HuH-7 (cell line): ENCODE data around the gene CYP39A1.
A peak's percentile ranks its signal among the peaks of the same experiment; 100 is the strongest.
"Not testable (repeated sequence)": the region's sequence is repeated elsewhere in the genome, so short reads cannot be mapped to it uniquely, and the experiment has no call there.

Experiments used
- DNase-seq: peaks from one replicate; pipeline ENCODE4 v3.0.0; 2011; ENCODE audit warnings: low spot score

Gene CYP39A1

GRCh38 chr6:46648869-46649492, 3.6 kb downstream of the CYP39A1 start:
- DNase-seq = no peak

- not testable (repeated sequence) for DNase-seq
Measured at GRCh38 chr6:46648108-46648507, 4.5 kb downstream of the CYP39A1 start.

GRCh38 chr6:46645265-46645664, 7.4 kb downstream of the CYP39A1 start:
- DNase-seq = no peak

GRCh38 chr6:46642928-46643751, 9.5 kb downstream of the CYP39A1 start:
- DNase-seq = no peak

- no peak for DNase-seq
Measured at GRCh38 chr6:46638650-46639049, 14.0 kb downstream of the CYP39A1 start.

GRCh38 chr6:46637933-46638332, 14.7 kb downstream of the CYP39A1 start:
- DNase-seq = no peak

GRCh38 chr6:46637145-46637544, 15.5 kb downstream of the CYP39A1 start:
- no peak for DNase-seq

- DNase-seq = no peak
Measured at GRCh38 chr6:46635462-46635861, 17.2 kb downstream of the CYP39A1 start.

GRCh38 chr6:46632053-46632452, 20.6 kb downstream of the CYP39A1 start:
- DNase-seq = no peak

GRCh38 chr6:46629691-46630090, 22.9 kb downstream of the CYP39A1 start:
- no peak for DNase-seq

- DNase-seq = no peak
Measured at GRCh38 chr6:46628976-46629375, 23.6 kb downstream of the CYP39A1 start.

- no peak for DNase-seq
Measured at GRCh38 chr6:46628498-46628897, 24.1 kb downstream of the CYP39A1 start.

- DNase-seq = no peak
Measured at GRCh38 chr6:46626976-46627375, 25.6 kb downstream of the CYP39A1 start.

GRCh38 chr6:46626228-46626909, 26.2 kb downstream of the CYP39A1 start:
- no peak for DNase-seq

- no peak for DNase-seq
Measured at GRCh38 chr6:46618726-46619125, 33.9 kb downstream of the CYP39A1 start.

GRCh38 chr6:46612645-46613044, 40.0 kb downstream of the CYP39A1 start:
- DNase-seq = no peak

- no peak for DNase-seq
Measured at GRCh38 chr6:46610862-46611553, 41.6 kb downstream of the CYP39A1 start.

GRCh38 chr6:46606338-46606737, 46.3 kb downstream of the CYP39A1 start:
- no peak for DNase-seq

GRCh38 chr6:46605091-46605797, 47.4 kb downstream of the CYP39A1 start:
- DNase-seq = no peak

- DNase-seq = no peak
Measured at GRCh38 chr6:46598215-46598614, 54.4 kb downstream of the CYP39A1 start.

GRCh38 chr6:46592740-46593139, 59.9 kb downstream of the CYP39A1 start:
- no peak for DNase-seq

- peak; percentile 28 for DNase-seq
Measured at GRCh38 chr6:46592046-46592445, 60.6 kb downstream of the CYP39A1 start.
